Peyer's patch (tissue), 4 donors: ENCODE results near the gene ABCA12. TPM values are rescaled to one million over a fixed set of nuclear protein-coding genes. Genes with fewer than 3 reads are reported as not detected.

Source experiments
- DNase-seq, 3 donors: peaks; one replicate each; pipeline ENCODE4 v3.0.0-alpha.2; 2017 to 2019
- H3K27ac ChIP-seq, 4 donors: fragments of 200-600 bp; sonication (generic); one replicate each; pipeline ENCODE4 v1.5.1; 2016 to 2019
- H3K27me3 ChIP-seq, 2 donors: fragments of 200-600 bp; sonication (generic); one replicate each; pipeline ENCODE4 v1.5.1; 2019
- H3K36me3 ChIP-seq, 3 donors: fragments of 200-600 bp; sonication (generic); one replicate each; pipeline ENCODE4 v1.5.1; 2016 to 2019
- H3K4me1 ChIP-seq, 4 donors: fragments of 200-600 bp; sonication (generic); one replicate each; pipeline ENCODE4 v1.5.1; 2016 to 2019
- H3K4me3 ChIP-seq, 4 donors: fragments of 200-600 bp; sonication (generic); 1 replicate in 3 of 4; 2 replicates in 1 of 4; pipeline ENCODE4 v1.5.1; 2016 to 2019; ENCODE audit warnings: mild to moderate bottlenecking in 1 of 4
- H3K9me3 ChIP-seq, 4 donors: fragments of 200-600 bp; sonication (generic); one replicate each; pipeline ENCODE4 v1.5.1; 2016 to 2019; ENCODE audit warnings: mild to moderate bottlenecking in 1 of 4
- POLR2A ChIP-seq, 2 donors: fragments of 450-650 bp; IDR thresholded peaks; one replicate each; pipeline ENCODE4 v1.5.1; 2017; ENCODE audit warnings: antibody characterized with exemption in 2 of 2, mild to moderate bottlenecking in 2 of 2, moderate library complexity in 2 of 2
- total RNA-seq, 4 donors: library from RNA; depleted of rRNA; stranded (reverse); fragments of >200 nt; gene quantifications; one replicate each; pipeline ENCODE4 v1.1.0, GENCODE V29; 2016
- TF ChIP-seq, protein P1 (sequence below), 6 experiments: fragments of 450-650 bp in 4 of 6; fragments of 200-600 bp in 2 of 6; sonication (generic) in 1 of 6; IDR thresholded peaks; one replicate each; pipeline ENCODE4 v1.5.1; 2017 to 2019; ENCODE audit warnings: antibody characterized with exemption in 6 of 6, mild to moderate bottlenecking in 3 of 6, moderate library complexity in 1 of 6

The ABCA12 gene
- total RNA-seq, 4 donors from 2014 or later: not detected

DNA sequence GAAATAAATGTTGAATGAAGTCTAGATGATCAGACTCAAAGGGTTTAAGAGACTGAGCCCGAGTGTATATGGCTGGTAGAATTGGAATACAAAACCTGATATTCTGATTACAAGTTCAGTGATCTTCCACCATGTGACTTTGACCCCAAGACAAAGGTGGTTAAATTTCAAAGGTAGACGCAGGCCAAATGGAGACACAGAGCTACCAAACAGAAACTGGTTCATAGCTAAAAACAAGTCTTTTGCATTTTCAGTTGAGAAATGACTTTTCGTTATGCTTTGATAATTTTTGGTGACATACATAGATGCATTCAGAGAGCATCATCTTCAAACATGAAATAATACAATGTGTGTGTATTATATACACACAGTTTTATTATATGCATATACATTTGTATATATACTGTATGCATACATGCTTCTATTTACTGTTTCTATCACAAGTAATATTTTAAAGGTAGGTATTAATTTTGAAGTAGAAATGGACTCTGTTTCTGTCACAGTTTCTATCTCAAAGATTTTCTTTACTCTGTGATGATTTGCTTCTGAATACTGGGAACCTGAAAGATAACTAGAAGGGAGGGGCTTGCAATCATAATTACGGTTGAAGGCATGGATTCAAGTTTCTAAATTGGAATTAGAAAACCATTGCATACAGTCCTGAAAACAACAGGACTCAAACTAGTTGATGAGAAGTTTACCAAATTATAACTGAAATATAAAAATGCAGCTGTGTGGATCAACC lies 142.3 kb downstream of the ABCA12 start:
- Histone ChIP-seq H3K4me1 (no peaks in the 10 kb centered on the region), H3K36me3 (no peaks in the 10 kb centered on the region), H3K27me3 (no peaks in the 10 kb centered on the region), H3K27ac (no peak overlapping the region), H3K4me3 (no peak overlapping the region), H3K9me3 (no peaks in the 10 kb centered on the region)
- DNase-seq: no peak
- TF ChIP-seq, protein P1, sequence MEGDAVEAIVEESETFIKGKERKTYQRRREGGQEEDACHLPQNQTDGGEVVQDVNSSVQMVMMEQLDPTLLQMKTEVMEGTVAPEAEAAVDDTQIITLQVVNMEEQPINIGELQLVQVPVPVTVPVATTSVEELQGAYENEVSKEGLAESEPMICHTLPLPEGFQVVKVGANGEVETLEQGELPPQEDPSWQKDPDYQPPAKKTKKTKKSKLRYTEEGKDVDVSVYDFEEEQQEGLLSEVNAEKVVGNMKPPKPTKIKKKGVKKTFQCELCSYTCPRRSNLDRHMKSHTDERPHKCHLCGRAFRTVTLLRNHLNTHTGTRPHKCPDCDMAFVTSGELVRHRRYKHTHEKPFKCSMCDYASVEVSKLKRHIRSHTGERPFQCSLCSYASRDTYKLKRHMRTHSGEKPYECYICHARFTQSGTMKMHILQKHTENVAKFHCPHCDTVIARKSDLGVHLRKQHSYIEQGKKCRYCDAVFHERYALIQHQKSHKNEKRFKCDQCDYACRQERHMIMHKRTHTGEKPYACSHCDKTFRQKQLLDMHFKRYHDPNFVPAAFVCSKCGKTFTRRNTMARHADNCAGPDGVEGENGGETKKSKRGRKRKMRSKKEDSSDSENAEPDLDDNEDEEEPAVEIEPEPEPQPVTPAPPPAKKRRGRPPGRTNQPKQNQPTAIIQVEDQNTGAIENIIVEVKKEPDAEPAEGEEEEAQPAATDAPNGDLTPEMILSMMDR (IDR thresholded peaks at IDR 0.05): no peak
- no peak for TF ChIP-seq POLR2A (IDR thresholded peaks at IDR 0.05)

DNA sequence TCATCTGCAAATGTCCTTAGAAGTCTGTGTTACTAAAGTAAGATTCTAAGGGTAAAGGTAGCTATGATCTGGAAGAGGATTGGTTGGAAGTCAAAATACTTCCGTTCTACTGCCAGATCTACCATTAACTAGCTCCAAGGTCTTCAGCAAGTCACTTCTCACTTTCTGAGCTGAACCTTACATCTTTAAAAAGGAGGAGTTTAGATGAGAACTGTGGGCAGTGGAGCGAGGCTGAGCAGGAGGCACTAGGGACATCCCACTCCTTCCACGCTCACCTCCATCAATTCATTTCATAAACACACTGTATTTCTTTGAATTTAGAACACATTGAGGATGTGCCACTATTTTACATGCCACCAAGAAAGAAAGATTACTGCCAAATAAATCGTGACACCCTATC lies 143.0 kb downstream of the ABCA12 start:
- DNase-seq: no peak
- TF ChIP-seq, protein P1 (IDR thresholded peaks at IDR 0.05): no peak
- Histone ChIP-seq H3K27ac (no peak overlapping the region), H3K36me3 (no peaks in the 10 kb centered on the region), H3K9me3 (no peaks in the 10 kb centered on the region), H3K4me1 (no peaks in the 10 kb centered on the region), H3K4me3 (no peak overlapping the region), H3K27me3 (no peaks in the 10 kb centered on the region)

GRCh38 chr2:214992911-214993310 lies 145.5 kb downstream of the ABCA12 start:
- Histone ChIP-seq H3K27me3 (no peaks in the 10 kb centered on the region), H3K27ac (no peak overlapping the region), H3K4me1 (no peaks in the 10 kb centered on the region), H3K36me3 (no peaks in the 10 kb centered on the region), H3K9me3 (no peaks in the 10 kb centered on the region), H3K4me3 (no peak overlapping the region)
- DNase-seq: no peak
- TF ChIP-seq POLR2A (IDR thresholded peaks at IDR 0.05): no peak
- TF ChIP-seq, protein P1 (IDR thresholded peaks at IDR 0.05): no peak

DNA sequence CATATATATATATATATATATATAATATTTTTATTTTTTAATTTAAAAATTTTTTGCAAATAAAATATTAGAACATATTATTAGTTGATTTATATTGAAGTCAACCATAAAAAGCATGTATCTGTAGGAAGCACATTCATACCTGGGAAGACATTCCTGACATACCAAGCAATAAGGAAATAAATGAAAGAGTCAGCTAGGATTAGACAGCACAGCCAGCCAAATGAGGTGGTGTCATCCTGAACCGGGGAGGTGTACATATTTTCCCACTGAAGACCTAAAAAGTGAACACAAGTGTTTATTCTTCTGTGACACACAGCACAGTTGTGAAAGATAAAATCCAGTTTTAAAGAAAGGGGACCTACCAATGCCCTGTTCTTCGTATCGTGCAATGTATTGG lies 149.2 kb downstream of the ABCA12 start:
- H3K27ac ChIP-seq: no peak overlapping the region
- H3K9me3 ChIP-seq: no peaks in the 10 kb centered on the region
- no peaks in the 10 kb centered on the region for H3K36me3 ChIP-seq
- TF ChIP-seq POLR2A (IDR thresholded peaks at IDR 0.05): no peak
- TF ChIP-seq, protein P1 (IDR thresholded peaks at IDR 0.05): no peak
- H3K4me3 ChIP-seq: no peak overlapping the region
- no peaks in the 10 kb centered on the region for H3K27me3 ChIP-seq
- no peaks in the 10 kb centered on the region for H3K4me1 ChIP-seq
- DNase-seq: no peak

DNA sequence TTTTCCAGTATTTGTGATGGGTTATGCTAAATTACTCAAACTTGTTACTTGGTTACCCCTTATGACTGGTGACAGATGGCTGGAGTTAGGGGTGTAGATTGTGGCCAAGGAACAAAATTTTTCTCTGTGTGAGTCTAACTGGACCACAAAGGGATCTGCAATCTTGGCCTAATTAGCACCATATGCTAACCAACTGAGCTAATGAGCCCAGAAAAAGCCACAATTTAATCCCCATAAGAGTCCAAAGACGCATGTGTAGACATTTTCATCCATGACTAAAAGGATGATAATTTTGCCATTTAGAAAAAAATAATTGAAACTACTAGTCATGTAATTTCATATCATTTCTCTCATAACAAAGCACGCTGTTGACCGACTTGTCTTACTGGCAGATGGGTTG lies 151.2 kb downstream of the ABCA12 start:
- H3K27me3 ChIP-seq: no peaks in the 10 kb centered on the region

More for the DNA sequence above, 151.2 kb downstream of the ABCA12 start:
- Histone ChIP-seq H3K36me3 (no peaks in the 10 kb centered on the region), H3K4me1 (no peaks in the 10 kb centered on the region), H3K4me3 (no peak overlapping the region), H3K27ac (no peak overlapping the region), H3K9me3 (no peaks in the 10 kb centered on the region)
- DNase-seq: no peak
- TF ChIP-seq, protein P1 (IDR thresholded peaks at IDR 0.05): no peak
- TF ChIP-seq POLR2A (IDR thresholded peaks at IDR 0.05): no peak
